Measurements from ENCODE around the gene METTL13.

- no peak for TF ChIP-seq POLR2A (IDR thresholded peaks at IDR 0.05)
- no peak for TF ChIP-seq CTCF (IDR thresholded peaks at IDR 0.05)
Observed at GRCh38 chr1:171798311-171798710, 16.9 kb downstream of the METTL13 start.
